Glutamatergic neuron (in vitro differentiated cells): ENCODE results near the gene BLM. TPM values are rescaled to one million over a fixed set of nuclear protein-coding genes. Genes with fewer than 3 reads are reported as not detected.

Experiments
- DNase-seq: peaks from one replicate; pipeline ENCODE4 v3.0.0; 2022
- H3K27ac Mint-ChIP-seq: one replicate; pipeline ENCODE4 v1.8.0; 2020; ENCODE audit warnings: mild to moderate bottlenecking, mixed read lengths, inconsistent platforms; ENCODE audit not compliant: unreplicated experiment
- H3K27me3 Mint-ChIP-seq: one replicate; pipeline ENCODE4 v1.8.0; 2020; ENCODE audit warnings: mild to moderate bottlenecking, moderate library complexity, mixed read lengths, inconsistent platforms; ENCODE audit not compliant: unreplicated experiment
- H3K36me3 Mint-ChIP-seq: one replicate; pipeline ENCODE4 v1.8.0; 2020; ENCODE audit warnings: mild to moderate bottlenecking, mixed read lengths, inconsistent platforms; ENCODE audit not compliant: unreplicated experiment
- H3K4me1 Mint-ChIP-seq: one replicate; pipeline ENCODE4 v1.8.0; 2020; ENCODE audit warnings: mild to moderate bottlenecking, low read depth, mixed read lengths, inconsistent platforms; ENCODE audit not compliant: unreplicated experiment
- H3K4me3 Mint-ChIP-seq: one replicate; pipeline ENCODE4 v1.8.0; 2020; ENCODE audit warnings: mild to moderate bottlenecking, mixed read lengths, inconsistent platforms; ENCODE audit not compliant: unreplicated experiment
- H3K9me3 Mint-ChIP-seq: one replicate; pipeline ENCODE4 v1.8.0; 2020; ENCODE audit warnings: mild to moderate bottlenecking, moderate library complexity, mixed read lengths, inconsistent platforms; ENCODE audit not compliant: unreplicated experiment
- total RNA-seq: library from RNA; stranded (reverse); fragmentation: NEBNext Ultra II Directional; extraction: Animal tissue kit (Norgen Biotek cat#: 25700); gene quantifications from one replicate; pipeline ENCODE4 v1.2.1, GENCODE V29; 2021; ENCODE audit not compliant: unreplicated experiment
- TF ChIP-seq, protein P1 (sequence below): fragments of 200-600 bp; sonication (generic); IDR thresholded peaks from one replicate; pipeline ENCODE4 v1.5.0; 2021; ENCODE audit not compliant: partially characterized antibody, unreplicated experiment

The BLM gene
- total RNA-seq, 1 donor from 2014 or later, result 5.4 TPM

DNA sequence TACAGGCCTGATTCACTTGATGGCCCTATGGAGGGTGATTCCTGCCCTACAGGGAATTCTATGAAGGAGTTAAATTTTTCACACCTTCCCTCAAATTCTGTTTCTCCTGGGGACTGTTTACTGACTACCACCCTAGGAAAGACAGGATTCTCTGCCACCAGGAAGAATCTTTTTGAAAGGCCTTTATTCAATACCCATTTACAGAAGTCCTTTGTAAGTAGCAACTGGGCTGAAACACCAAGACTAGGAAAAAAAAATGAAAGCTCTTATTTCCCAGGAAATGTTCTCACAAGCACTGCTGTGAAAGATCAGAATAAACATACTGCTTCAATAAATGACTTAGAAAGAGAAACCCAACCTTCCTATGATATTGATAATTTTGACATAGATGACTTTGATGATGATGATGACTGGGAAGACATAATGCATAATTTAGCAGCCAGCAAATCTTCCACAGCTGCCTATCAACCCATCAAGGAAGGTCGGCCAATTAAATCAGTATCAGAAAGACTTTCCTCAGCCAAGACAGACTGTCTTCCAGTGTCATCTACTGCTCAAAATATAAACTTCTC, 43.6 kb downstream of the BLM start:
- TF ChIP-seq, protein P1, sequence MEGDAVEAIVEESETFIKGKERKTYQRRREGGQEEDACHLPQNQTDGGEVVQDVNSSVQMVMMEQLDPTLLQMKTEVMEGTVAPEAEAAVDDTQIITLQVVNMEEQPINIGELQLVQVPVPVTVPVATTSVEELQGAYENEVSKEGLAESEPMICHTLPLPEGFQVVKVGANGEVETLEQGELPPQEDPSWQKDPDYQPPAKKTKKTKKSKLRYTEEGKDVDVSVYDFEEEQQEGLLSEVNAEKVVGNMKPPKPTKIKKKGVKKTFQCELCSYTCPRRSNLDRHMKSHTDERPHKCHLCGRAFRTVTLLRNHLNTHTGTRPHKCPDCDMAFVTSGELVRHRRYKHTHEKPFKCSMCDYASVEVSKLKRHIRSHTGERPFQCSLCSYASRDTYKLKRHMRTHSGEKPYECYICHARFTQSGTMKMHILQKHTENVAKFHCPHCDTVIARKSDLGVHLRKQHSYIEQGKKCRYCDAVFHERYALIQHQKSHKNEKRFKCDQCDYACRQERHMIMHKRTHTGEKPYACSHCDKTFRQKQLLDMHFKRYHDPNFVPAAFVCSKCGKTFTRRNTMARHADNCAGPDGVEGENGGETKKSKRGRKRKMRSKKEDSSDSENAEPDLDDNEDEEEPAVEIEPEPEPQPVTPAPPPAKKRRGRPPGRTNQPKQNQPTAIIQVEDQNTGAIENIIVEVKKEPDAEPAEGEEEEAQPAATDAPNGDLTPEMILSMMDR, result no peak

DNA sequence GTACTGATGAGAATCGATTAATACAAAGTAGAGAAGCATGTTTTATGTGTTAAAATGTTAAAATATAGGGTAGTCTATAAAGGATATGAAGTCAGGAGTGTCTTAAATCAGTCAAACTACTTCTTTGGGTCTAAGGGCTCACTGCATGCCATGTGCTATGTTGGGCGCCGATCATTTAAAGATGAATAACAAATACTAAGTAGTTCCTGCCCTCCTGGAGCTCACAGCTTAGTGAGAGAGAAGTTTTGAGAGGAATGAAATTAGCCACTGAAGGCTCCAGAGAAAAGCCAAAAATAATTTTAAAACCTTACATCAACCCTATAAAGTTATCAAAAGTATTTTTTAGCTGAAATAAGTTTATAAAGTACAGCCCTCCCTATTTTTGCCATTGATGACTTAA, 44.5 kb downstream of the BLM start:
- Mint-ChIP-seq H3K4me1 (no peaks in the 10 kb centered on the region), H3K27ac (no peak overlapping the region), H3K27me3 (no peaks in the 10 kb centered on the region), H3K4me3 (no peak overlapping the region), H3K36me3 (no peaks in the 10 kb centered on the region), H3K9me3 (no peaks in the 10 kb centered on the region)
- TF ChIP-seq, protein P1, result no peak
- DNase-seq, result no peak

More for the DNA sequence above, 43.6 kb downstream of the BLM start:
- no peaks in the 10 kb centered on the region for H3K4me1 Mint-ChIP-seq
- H3K36me3 Mint-ChIP-seq, result no peaks in the 10 kb centered on the region
- no peaks in the 10 kb centered on the region for H3K27me3 Mint-ChIP-seq
- no peak for DNase-seq
- H3K27ac Mint-ChIP-seq, result no peak overlapping the region
- no peak overlapping the region for H3K4me3 Mint-ChIP-seq
- no peaks in the 10 kb centered on the region for H3K9me3 Mint-ChIP-seq

DNA sequence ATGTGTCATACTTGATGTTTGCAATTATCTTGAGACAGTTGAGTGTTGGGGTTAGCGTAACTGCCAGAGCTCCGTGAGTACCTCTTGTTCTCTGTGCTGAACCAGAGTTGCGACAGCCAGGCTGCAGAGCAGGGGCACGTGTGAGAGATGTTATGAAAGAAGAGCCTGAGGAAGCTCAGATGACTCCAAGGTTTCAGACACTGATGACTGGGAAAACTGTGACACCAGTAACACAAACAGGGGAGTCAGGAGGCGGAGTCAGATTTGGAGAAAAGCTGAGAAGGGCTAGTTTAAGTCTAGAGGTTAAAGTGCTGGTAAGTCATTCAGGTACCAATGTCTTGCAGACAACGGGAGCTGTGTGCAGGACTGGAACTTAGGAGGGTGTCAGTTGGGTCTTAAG, 45.0 kb downstream of the BLM start:
- H3K27me3 Mint-ChIP-seq, result no peaks in the 10 kb centered on the region
- no peak overlapping the region for H3K27ac Mint-ChIP-seq
- no peaks in the 10 kb centered on the region for H3K9me3 Mint-ChIP-seq
- H3K4me1 Mint-ChIP-seq, result no peaks in the 10 kb centered on the region
- H3K4me3 Mint-ChIP-seq, result no peak overlapping the region
- no peaks in the 10 kb centered on the region for H3K36me3 Mint-ChIP-seq
- no peak for DNase-seq
- TF ChIP-seq, protein P1, result no peak

DNA sequence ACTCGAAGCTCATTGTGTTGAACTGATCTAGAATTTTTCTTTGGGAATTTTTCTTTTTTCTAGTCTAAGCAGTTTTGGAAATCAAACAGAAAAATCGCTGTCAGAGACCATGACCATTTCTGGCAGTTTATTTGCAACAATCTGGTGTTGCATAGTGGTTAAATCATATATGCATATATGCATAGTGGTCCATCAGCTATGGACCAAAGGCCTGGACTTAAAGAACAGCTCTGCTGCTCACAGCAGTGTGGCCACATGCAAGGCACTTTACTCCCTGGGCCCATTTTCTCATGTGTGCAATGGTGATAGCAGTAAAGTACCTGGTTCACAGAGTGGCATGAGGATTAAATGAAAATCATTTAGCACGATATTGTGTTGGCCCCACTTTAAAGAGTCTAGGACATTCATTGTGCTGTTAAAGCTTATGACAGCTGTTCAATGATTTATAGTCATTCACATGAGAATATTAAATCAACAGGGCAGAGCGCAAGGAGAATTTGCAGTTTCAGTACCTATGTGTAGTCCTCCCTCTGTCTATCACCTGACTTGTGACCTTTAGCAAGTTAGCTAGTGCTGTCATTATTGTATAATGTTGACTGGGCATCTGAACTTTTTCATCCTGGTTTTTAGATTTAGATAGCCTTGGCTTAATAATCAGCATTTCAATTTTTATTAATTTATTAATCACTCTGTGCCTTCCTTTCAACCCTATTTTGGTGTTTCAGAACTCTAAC, 46.4 kb downstream of the BLM start:
- Mint-ChIP-seq H3K36me3 (no peaks in the 10 kb centered on the region), H3K4me1 (no peaks in the 10 kb centered on the region), H3K9me3 (no peaks in the 10 kb centered on the region), H3K27me3 (no peaks in the 10 kb centered on the region), H3K4me3 (no peak overlapping the region), H3K27ac (no peak overlapping the region)
- DNase-seq, result no peak
- TF ChIP-seq, protein P1, result no peak

DNA sequence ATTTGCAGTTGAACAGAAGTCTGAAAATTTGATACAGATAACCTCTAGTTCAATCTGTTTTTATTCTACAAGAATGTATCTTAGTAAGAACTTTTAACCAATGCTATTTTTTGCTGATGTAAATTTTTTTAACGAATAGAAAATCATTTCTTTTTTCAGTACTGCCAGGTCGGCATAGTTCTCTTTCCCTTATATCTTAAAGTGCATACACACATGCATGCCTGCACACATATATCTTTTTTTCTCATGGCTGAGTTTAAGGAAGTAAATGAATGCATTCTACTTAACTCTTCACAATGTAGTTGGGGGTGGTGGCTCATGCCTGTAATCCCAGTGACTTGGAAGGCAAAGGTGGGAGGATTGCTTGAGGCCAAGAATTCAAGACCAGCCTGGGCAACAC, 48.4 kb downstream of the BLM start:
- no peaks in the 10 kb centered on the region for H3K36me3 Mint-ChIP-seq

More for the DNA sequence above, 48.4 kb downstream of the BLM start:
- Mint-ChIP-seq H3K9me3 (no peaks in the 10 kb centered on the region), H3K4me3 (no peak overlapping the region), H3K4me1 (no peaks in the 10 kb centered on the region), H3K27ac (no peak overlapping the region), H3K27me3 (no peaks in the 10 kb centered on the region)
- TF ChIP-seq, protein P1, result no peak
- no peak for DNase-seq
